ENCODE data around the gene HDAC11.

- TF ChIP-seq POLR2A (conservative IDR thresholded peaks at IDR 0.05): no peak
- TF ChIP-seq MTA3 (IDR thresholded peaks at IDR 0.05; ENCODE audit: borderline replicate concordance): no peak
- no peak for TF ChIP-seq THAP12 (CRISPR knock-in tag; IDR thresholded peaks at IDR 0.05)
- no peak for TF ChIP-seq CBX5 (IDR thresholded peaks at IDR 0.05; ENCODE audit: borderline replicate concordance, low read depth)
- TF ChIP-seq HIVEP1 (CRISPR knock-in tag; IDR thresholded peaks at IDR 0.05): no peak
- TF ChIP-seq, protein P1, sequence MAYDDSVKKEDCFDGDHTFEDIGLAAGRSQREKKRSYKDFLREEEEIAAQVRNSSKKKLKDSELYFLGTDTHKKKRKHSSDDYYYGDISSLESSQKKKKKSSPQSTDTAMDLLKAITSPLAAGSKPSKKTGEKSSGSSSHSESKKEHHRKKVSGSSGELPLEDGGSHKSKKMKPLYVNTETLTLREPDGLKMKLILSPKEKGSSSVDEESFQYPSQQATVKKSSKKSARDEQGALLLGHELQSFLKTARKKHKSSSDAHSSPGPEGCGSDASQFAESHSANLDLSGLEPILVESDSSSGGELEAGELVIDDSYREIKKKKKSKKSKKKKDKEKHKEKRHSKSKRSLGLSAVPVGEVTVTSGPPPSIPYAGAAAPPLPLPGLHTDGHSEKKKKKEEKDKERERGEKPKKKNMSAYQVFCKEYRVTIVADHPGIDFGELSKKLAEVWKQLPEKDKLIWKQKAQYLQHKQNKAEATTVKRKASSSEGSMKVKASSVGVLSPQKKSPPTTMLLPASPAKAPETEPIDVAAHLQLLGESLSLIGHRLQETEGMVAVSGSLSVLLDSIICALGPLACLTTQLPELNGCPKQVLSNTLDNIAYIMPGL (CRISPR knock-in tag; IDR thresholded peaks at IDR 0.05): no peak
- TF ChIP-seq POLR2AphosphoS5 (IDR thresholded peaks at IDR 0.05; ENCODE audit: control insufficient read depth, insufficient read depth, low read depth, low read length): no peak
- no peak for TF ChIP-seq RCOR1 (IDR thresholded peaks at IDR 0.05; ENCODE audit: borderline replicate concordance in 1 of 2, low read depth in 2 of 2, low read length in 2 of 2)
- TF ChIP-seq TARDBP (IDR thresholded peaks at IDR 0.05): no peak
- TF ChIP-seq EZH2 (IDR thresholded peaks at IDR 0.05; ENCODE audit: borderline replicate concordance, low read depth, low read length): no peak
These were observed 55.8 kb downstream of the HDAC11 start for GRCh38 chr3:13535905-13536304.

Data from K562 (cell line).